ENCODE results near the gene C14orf180. TPM values are rescaled to one million over a fixed set of nuclear protein-coding genes. Genes with fewer than 3 reads are reported as not detected.
A peak's percentile ranks its signal among the peaks of the same experiment; 100 is the strongest.

C14orf180 gene
- total and polyA plus RNA-seq, 4 donors: 0.50 to 1.3 (median 0.68) TPM; not detected in 1

GRCh38 chr14:104559028-104559803, 20.3 kb upstream of the C14orf180 start:
- Histone ChIP-seq H3K4me1 (ENCODE audit: control insufficient read depth in 1 of 2, insufficient read depth in 2 of 2, low read length in 2 of 2) (no peaks in the 10 kb centered on the region), H3K36me3 (ENCODE audit: control insufficient read depth in 1 of 2, insufficient read depth in 2 of 2, low read length in 1 of 2) (no peaks in the 10 kb centered on the region), H3K4me3 (ENCODE audit: low read length in 2 of 2) (no peak overlapping the region), H3K9me3 (ENCODE audit: control insufficient read depth, low read length) (no peaks in the 10 kb centered on the region), H3K27me3 (ENCODE audit: control insufficient read depth in 1 of 2, insufficient read depth in 2 of 2, low read length in 1 of 2) (no peaks in the 10 kb centered on the region), H3K27ac (ENCODE audit: low read depth in 1 of 2, low read length in 2 of 2) (no peak overlapping the region)
- WGBS, 2 donors: 83 to 86% methylated on average over 15 of the region's 15 CpGs
- peak; percentile 29 to 59 for DNase-seq
- ATAC-seq (ENCODE audit: low FRiP score): no peak
- intact Hi-C loops (cut with DNase I): no loop called here

GRCh38 chr14:104559804-104560585, 19.6 kb upstream of the C14orf180 start:
- no peaks in the 10 kb centered on the region for H3K36me3 ChIP-seq (ENCODE audit: control insufficient read depth in 1 of 2, insufficient read depth in 2 of 2, low read length in 1 of 2)
- 89 to 92% methylated on average over 21 of the region's 21 CpGs for WGBS, 2 donors
- DNase-seq (peak in 1 of 2 donors; percentile 50), ATAC-seq (ENCODE audit: low FRiP score) (no peak)
- no peaks in the 10 kb centered on the region for H3K27me3 ChIP-seq (ENCODE audit: control insufficient read depth in 1 of 2, insufficient read depth in 2 of 2, low read length in 1 of 2)
- intact Hi-C loops (cut with DNase I): loop anchor here (5.0 kb wide), 2 partner anchors 423 to 483 kb away; partner anchors contain the start of gene KIF26A (in 2 of the 2)
- no peak overlapping the region for H3K27ac ChIP-seq (ENCODE audit: low read depth in 1 of 2, low read length in 2 of 2)
- H3K4me3 ChIP-seq (ENCODE audit: low read length in 2 of 2): no peak overlapping the region
- H3K4me1 ChIP-seq (ENCODE audit: control insufficient read depth in 1 of 2, insufficient read depth in 2 of 2, low read length in 2 of 2): no peaks in the 10 kb centered on the region
- no peaks in the 10 kb centered on the region for H3K9me3 ChIP-seq (ENCODE audit: control insufficient read depth, low read length)

GRCh38 chr14:104560586-104560945, 19.0 kb upstream of the C14orf180 start:
- intact Hi-C loops (cut with DNase I): loop anchor here (5.0 kb wide), 2 partner anchors 423 to 483 kb away; partner anchors contain the start of gene KIF26A (in 2 of the 2)
- H3K27ac ChIP-seq (ENCODE audit: low read depth in 1 of 2, low read length in 2 of 2): no peak overlapping the region
- WGBS, 2 donors: 84 to 89% methylated on average over 3 of the region's 3 CpGs

DNA sequence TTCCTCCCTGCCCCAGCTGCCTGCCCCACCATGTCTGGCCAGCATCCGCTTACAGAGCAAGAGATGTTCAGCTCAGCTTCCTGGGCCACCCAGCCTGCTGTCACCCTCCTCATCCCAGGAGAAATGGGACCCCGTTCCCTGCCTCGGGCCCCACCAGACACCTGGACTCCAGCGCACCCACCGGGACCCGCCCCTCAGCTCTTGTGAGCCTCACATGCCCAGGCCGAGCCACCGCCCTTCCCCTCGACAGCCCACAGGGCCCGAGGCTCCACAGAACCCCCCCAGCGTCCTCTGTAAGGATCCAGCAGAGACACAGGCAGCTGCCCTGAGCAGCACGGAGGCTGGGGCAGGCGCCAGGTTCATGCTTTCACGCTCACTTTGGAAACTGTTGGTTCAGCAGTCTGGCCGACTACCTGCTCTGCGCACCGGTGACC, 18.4 kb upstream of the C14orf180 start:
- 69 to 71% methylated on average over 16 to 17 of the region's 17 CpGs for WGBS, 2 donors
- DNase-seq: peak in 1 of 2 donors; percentile 62

More at GRCh38 chr14:104560586-104560945, 19.0 kb upstream of the C14orf180 start:
- Histone ChIP-seq H3K4me1 (ENCODE audit: control insufficient read depth in 1 of 2, insufficient read depth in 2 of 2, low read length in 2 of 2) (no peaks in the 10 kb centered on the region), H3K4me3 (ENCODE audit: low read length in 2 of 2) (no peak overlapping the region), H3K36me3 (ENCODE audit: control insufficient read depth in 1 of 2, insufficient read depth in 2 of 2, low read length in 1 of 2) (no peaks in the 10 kb centered on the region), H3K27me3 (ENCODE audit: control insufficient read depth in 1 of 2, insufficient read depth in 2 of 2, low read length in 1 of 2) (no peaks in the 10 kb centered on the region), H3K9me3 (ENCODE audit: control insufficient read depth, low read length) (no peaks in the 10 kb centered on the region)
- peak in 1 of 2 donors; percentile 40 for DNase-seq
- ATAC-seq (ENCODE audit: low FRiP score): no peak

DNA sequence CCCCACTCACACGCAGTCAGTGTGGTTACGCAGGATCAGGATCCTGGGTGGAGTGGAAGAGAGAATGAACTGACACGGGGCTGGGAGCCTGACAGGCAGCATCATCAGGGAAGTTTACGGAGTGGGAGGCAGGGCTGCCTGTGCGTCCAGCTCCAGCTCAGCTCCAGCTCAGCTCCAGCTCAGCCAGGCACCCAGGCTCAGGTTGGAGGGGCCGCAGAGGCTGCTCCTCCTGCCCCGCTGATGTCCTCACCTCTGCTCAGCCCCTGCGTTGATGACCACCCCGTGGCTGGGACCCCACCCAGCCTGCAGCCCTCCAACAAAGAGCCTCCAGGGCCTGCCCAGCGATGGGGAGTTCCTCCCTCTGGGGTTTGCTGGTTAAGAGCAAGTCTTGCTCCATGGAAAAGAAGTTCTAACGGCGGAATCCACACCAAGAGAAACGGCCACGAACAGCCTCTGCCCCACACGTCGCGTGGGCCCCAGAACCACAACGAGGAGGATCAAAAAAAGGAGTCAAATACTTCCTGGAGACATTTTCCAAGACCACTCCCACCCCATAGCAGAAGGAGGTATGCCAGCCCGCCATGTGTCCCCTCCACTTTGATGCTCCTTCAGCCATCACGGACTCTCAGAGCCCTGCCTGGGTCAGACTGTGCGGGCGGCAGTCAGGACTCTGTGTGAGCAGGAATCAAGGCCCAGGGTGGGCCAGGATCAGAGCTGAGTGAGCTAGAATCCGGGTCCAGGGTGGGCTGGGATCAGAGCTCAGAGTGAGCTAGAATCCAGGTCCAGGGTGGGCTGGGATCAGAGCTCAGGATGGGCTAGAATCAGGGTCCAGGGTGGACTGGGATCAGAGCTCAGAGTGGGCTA, 17.7 kb upstream of the C14orf180 start:
- intact Hi-C loops (cut with DNase I): loop anchor here (5.0 kb wide), 2 partner anchors 425 to 485 kb away; partner anchors contain the start of gene KIF26A (in 2 of the 2)
- Histone ChIP-seq H3K27me3 (ENCODE audit: control insufficient read depth in 1 of 2, insufficient read depth in 2 of 2, low read length in 1 of 2) (no peaks in the 10 kb centered on the region), H3K9me3 (ENCODE audit: control insufficient read depth, low read length) (no peaks in the 10 kb centered on the region), H3K27ac (ENCODE audit: low read depth in 1 of 2, low read length in 2 of 2) (no peak overlapping the region), H3K4me3 (ENCODE audit: low read length in 2 of 2) (no peak overlapping the region), H3K36me3 (ENCODE audit: control insufficient read depth in 1 of 2, insufficient read depth in 2 of 2, low read length in 1 of 2) (no peaks in the 10 kb centered on the region), H3K4me1 (ENCODE audit: control insufficient read depth in 1 of 2, insufficient read depth in 2 of 2, low read length in 2 of 2) (no peaks in the 10 kb centered on the region)
- WGBS, 2 donors: 79 to 81% methylated on average over 20 to 23 of the region's 23 CpGs
- DNase-seq (peak in 1 of 2 donors; percentile 57), ATAC-seq (ENCODE audit: low FRiP score) (no peak)

More for the DNA sequence above, 18.4 kb upstream of the C14orf180 start:
- ATAC-seq (ENCODE audit: low FRiP score): no peak
- Histone ChIP-seq H3K36me3 (ENCODE audit: control insufficient read depth in 1 of 2, insufficient read depth in 2 of 2, low read length in 1 of 2) (no peaks in the 10 kb centered on the region), H3K27me3 (ENCODE audit: control insufficient read depth in 1 of 2, insufficient read depth in 2 of 2, low read length in 1 of 2) (no peaks in the 10 kb centered on the region), H3K27ac (ENCODE audit: low read depth in 1 of 2, low read length in 2 of 2) (no peak overlapping the region), H3K4me3 (ENCODE audit: low read length in 2 of 2) (no peak overlapping the region), H3K4me1 (ENCODE audit: control insufficient read depth in 1 of 2, insufficient read depth in 2 of 2, low read length in 2 of 2) (no peaks in the 10 kb centered on the region), H3K9me3 (ENCODE audit: control insufficient read depth, low read length) (no peaks in the 10 kb centered on the region)
- intact Hi-C loops (cut with DNase I): loop anchor here (5.0 kb wide), 2 partner anchors 424 to 484 kb away; partner anchors contain the start of gene KIF26A (in 2 of the 2)

DNA sequence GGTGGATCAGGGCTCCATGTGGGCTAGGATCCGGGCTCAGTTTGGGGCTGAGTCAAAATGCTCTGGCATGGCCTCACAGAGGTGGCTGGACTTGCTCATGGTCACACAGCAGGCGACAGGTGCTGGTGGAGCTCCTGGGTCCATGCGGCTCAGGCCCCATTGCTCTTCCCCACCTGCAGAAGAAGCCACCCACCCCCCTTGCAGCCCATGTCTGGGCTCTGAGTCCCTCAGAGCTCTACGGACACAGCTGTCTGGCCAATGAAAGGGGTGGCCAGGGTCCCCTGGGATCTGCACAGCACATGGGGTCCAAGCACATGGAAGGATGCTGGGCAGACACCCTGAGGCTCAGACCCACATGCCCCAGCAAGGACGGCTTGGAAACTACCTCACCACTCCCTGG, 17.0 kb upstream of the C14orf180 start:
- Histone ChIP-seq H3K9me3 (ENCODE audit: control insufficient read depth, low read length) (no peaks in the 10 kb centered on the region), H3K36me3 (ENCODE audit: control insufficient read depth in 1 of 2, insufficient read depth in 2 of 2, low read length in 1 of 2) (no peaks in the 10 kb centered on the region), H3K27ac (ENCODE audit: low read depth in 1 of 2, low read length in 2 of 2) (no peak overlapping the region), H3K4me3 (ENCODE audit: low read length in 2 of 2) (no peak overlapping the region), H3K4me1 (ENCODE audit: control insufficient read depth in 1 of 2, insufficient read depth in 2 of 2, low read length in 2 of 2) (no peaks in the 10 kb centered on the region), H3K27me3 (ENCODE audit: control insufficient read depth in 1 of 2, insufficient read depth in 2 of 2, low read length in 1 of 2) (no peaks in the 10 kb centered on the region)
- DNase-seq (peak in 1 of 2 donors; percentile 52), ATAC-seq (ENCODE audit: low FRiP score) (no peak)
- intact Hi-C loops (cut with DNase I): loop anchor here (5.0 kb wide), 2 partner anchors 425 to 485 kb away; partner anchors contain the start of gene KIF26A (in 2 of the 2)
- WGBS, 2 donors: 81 to 87% methylated on average over 5 of the region's 5 CpGs

DNA sequence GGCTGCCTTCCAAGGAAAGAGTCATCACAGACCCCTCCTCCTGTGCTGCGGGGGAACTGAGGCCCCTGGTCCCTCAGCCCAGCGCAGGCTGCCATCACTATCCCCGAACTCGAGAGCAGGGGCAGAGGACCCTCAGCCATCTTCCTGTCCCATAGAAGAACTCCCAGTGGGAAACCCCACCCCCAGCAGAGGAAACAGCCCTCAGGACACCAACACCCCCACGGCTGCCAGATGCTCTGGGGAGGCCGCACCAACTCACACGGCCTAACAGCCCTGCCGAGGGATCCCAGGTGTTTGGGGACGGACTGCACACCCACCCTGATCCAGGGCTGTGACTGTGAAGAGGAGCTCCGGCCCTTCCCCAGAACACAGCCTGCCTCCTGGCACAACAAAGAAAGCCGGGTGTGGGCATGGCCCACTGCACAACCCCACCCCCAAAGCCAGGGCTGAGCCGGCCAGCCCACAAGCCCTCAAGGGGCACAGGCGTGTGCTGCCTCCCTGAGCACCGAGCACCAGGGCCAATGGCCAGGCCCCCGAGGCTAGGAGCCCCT, 16.3 kb upstream of the C14orf180 start:
- H3K4me1 ChIP-seq (ENCODE audit: control insufficient read depth in 1 of 2, insufficient read depth in 2 of 2, low read length in 2 of 2): no peaks in the 10 kb centered on the region
- no peak for ATAC-seq (ENCODE audit: low FRiP score)
- intact Hi-C loops (cut with DNase I): loop anchor here (5.0 kb wide), 2 partner anchors 426 to 486 kb away; partner anchors contain the start of gene KIF26A (in 2 of the 2)
- no peaks in the 10 kb centered on the region for H3K27me3 ChIP-seq (ENCODE audit: control insufficient read depth in 1 of 2, insufficient read depth in 2 of 2, low read length in 1 of 2)
- H3K9me3 ChIP-seq (ENCODE audit: control insufficient read depth, low read length): no peaks in the 10 kb centered on the region
- H3K27ac ChIP-seq (ENCODE audit: low read depth in 1 of 2, low read length in 2 of 2): no peak overlapping the region
- 72 to 76% methylated on average over 15 of the region's 15 CpGs for WGBS, 2 donors
- no peaks in the 10 kb centered on the region for H3K36me3 ChIP-seq (ENCODE audit: control insufficient read depth in 1 of 2, insufficient read depth in 2 of 2, low read length in 1 of 2)
- H3K4me3 ChIP-seq (ENCODE audit: low read length in 2 of 2): no peak overlapping the region
- no peak for DNase-seq

All from aorta (tissue), 5 donors.